ENCODE data around the gene ELK3.

DNA sequence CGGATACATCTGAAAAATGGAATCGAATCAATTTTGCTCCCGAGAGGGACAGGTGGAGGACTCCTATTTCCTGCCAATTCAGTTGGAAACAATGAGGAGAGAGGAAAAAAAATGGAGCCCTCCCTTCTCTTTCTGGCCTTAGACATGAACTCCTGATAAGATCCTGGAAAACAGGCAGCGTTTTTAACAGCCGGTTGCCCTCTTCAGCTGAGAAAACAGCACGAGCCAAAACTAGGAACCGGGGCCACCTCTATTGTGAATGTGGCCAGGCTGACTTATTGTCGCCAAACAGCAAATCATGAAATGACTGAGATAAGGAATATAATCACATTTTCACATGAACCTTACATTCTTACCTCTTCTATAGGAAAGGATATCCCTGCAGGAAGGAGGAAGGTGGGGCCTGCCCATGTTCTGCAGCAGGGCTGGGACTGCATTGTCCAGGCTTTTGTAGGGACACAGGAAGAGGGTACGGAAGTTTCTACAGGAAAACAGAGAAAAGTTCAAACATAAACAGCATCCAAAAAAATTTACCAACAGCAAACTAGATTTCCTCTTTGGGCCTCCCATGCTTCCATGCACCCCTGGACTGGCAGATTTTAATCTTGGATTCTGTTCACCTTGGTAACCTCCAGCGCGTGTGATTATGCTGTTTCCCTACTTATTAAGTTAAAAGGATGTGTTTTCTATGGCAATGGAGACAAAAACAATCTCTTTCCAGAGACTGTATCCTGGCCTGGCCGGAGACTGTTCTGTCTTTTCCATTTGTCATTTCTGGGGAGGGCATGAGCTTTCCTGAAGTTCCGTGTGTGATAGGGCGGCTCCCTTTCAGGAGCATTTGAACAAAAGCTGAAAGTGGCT lies 29.0 kb upstream of the ELK3 start:
- TF ChIP-seq, protein P1, sequence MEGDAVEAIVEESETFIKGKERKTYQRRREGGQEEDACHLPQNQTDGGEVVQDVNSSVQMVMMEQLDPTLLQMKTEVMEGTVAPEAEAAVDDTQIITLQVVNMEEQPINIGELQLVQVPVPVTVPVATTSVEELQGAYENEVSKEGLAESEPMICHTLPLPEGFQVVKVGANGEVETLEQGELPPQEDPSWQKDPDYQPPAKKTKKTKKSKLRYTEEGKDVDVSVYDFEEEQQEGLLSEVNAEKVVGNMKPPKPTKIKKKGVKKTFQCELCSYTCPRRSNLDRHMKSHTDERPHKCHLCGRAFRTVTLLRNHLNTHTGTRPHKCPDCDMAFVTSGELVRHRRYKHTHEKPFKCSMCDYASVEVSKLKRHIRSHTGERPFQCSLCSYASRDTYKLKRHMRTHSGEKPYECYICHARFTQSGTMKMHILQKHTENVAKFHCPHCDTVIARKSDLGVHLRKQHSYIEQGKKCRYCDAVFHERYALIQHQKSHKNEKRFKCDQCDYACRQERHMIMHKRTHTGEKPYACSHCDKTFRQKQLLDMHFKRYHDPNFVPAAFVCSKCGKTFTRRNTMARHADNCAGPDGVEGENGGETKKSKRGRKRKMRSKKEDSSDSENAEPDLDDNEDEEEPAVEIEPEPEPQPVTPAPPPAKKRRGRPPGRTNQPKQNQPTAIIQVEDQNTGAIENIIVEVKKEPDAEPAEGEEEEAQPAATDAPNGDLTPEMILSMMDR (IDR thresholded peaks at IDR 0.05): no peak
- TF ChIP-seq EP300 (IDR thresholded peaks at IDR 0.05) (no peak), POLR2A (IDR thresholded peaks at IDR 0.05) (no peak), POLR2AphosphoS5 (IDR thresholded peaks at IDR 0.05) (no peak)
